MM.1S (cell line): ENCODE measurements around the gene OR2T27.

Experiments used
- EZH2 ChIP-seq: fragments of 300-600 bp; sonication (generic); optimal IDR thresholded peaks from 2 replicates; pipeline ENCODE3; 2017; ENCODE audit warnings: low read depth, mild to moderate bottlenecking, antibody characterized with exemption, low read length, mixed read lengths
- EZH2phosphoT487 ChIP-seq: fragments of 300-600 bp; sonication (generic); IDR thresholded peaks from 2 replicates; pipeline ENCODE4 v1.6.1; 2018; ENCODE audit warnings: antibody characterized with exemption, low read length
- TF ChIP-seq, protein P1 (sequence below): fragments of 300-600 bp; sonication (generic); IDR thresholded peaks from 2 replicates; pipeline ENCODE4 v1.5.1; 2016; ENCODE audit warnings: antibody characterized with exemption, low read length, mixed read lengths

DNA sequence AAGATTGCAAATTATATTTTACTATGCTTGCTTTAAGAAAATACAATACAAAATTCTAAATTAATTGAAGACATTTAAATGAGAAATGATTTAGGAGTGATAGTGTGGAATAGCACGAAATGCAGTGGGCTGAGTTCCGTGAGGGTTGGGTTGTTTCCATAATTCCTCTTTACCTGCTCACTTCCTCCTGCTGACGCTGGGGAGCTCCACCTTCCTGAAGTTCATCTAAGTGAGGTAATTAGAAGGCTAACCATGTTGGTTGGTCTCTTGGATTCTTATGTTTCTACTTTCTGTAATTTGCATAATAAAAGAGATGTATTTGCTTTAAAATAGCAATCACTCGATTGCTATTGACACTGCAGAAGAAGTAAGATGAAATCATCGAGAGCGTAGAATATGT, 42.6 kb upstream of the OR2T27 start:
- TF ChIP-seq, protein P1, sequence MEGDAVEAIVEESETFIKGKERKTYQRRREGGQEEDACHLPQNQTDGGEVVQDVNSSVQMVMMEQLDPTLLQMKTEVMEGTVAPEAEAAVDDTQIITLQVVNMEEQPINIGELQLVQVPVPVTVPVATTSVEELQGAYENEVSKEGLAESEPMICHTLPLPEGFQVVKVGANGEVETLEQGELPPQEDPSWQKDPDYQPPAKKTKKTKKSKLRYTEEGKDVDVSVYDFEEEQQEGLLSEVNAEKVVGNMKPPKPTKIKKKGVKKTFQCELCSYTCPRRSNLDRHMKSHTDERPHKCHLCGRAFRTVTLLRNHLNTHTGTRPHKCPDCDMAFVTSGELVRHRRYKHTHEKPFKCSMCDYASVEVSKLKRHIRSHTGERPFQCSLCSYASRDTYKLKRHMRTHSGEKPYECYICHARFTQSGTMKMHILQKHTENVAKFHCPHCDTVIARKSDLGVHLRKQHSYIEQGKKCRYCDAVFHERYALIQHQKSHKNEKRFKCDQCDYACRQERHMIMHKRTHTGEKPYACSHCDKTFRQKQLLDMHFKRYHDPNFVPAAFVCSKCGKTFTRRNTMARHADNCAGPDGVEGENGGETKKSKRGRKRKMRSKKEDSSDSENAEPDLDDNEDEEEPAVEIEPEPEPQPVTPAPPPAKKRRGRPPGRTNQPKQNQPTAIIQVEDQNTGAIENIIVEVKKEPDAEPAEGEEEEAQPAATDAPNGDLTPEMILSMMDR: no peak
- TF ChIP-seq EZH2 (no peak), EZH2phosphoT487 (no peak)
